Adrenal gland (tissue), 5 donors: ENCODE results near the gene LHFPL6.

Source experiments
- POLR2A ChIP-seq, 2 donors: fragments of 450-650 bp; IDR thresholded peaks; one replicate each; pipeline ENCODE4 v1.6.1; 2017; ENCODE audit warnings: antibody characterized with exemption in 2 of 2, mild to moderate bottlenecking in 2 of 2, moderate library complexity in 1 of 2
- TF ChIP-seq, protein P1 (sequence below), 6 experiments: fragments of 450-650 bp in 4 of 6; fragments of 200-600 bp in 2 of 6; sonication (generic) in 1 of 6; IDR thresholded peaks; 1 replicate in 5 of 6; 2 replicates in 1 of 6; pipeline versions ENCODE4 v1.5.1 to v1.8.0; 2016 to 2021; ENCODE audit warnings: antibody characterized with exemption in 6 of 6, mild to moderate bottlenecking in 2 of 6, moderate library complexity in 1 of 6
- donor health status: DM: no; HTN: no; CAD: no.

DNA sequence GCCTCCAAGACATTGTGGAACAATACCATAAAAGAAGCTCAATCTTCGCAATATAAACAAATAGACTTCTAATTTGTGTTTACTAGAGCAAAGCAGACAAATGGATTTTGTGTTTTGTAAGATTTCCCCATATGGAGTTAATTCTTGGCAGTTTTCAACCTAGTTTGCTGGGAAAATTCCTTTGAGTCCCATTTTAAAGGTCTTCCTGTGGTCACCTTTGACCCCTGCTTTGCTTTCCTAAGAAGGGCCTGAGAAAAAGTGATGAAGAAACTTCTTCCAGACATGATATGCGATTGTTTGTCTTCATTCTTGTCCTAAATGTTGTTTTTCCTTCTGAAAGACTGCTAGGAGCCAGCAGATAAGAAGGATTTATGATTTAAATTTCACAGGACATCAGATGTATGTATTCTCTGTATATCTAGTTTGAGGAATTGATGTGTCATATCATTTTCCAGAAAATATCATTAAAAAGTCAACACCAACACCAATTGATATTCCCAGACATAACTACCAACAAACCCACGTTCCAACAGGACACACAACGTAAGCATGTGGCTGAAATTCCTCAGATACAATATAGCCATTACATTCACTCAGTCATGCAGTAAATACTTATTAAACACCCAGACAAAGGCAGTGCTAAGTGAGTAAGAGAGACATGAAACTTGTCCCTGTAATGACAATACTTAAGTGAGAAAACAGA lies 276.4 kb downstream of the LHFPL6 start:
- TF ChIP-seq, protein P1, sequence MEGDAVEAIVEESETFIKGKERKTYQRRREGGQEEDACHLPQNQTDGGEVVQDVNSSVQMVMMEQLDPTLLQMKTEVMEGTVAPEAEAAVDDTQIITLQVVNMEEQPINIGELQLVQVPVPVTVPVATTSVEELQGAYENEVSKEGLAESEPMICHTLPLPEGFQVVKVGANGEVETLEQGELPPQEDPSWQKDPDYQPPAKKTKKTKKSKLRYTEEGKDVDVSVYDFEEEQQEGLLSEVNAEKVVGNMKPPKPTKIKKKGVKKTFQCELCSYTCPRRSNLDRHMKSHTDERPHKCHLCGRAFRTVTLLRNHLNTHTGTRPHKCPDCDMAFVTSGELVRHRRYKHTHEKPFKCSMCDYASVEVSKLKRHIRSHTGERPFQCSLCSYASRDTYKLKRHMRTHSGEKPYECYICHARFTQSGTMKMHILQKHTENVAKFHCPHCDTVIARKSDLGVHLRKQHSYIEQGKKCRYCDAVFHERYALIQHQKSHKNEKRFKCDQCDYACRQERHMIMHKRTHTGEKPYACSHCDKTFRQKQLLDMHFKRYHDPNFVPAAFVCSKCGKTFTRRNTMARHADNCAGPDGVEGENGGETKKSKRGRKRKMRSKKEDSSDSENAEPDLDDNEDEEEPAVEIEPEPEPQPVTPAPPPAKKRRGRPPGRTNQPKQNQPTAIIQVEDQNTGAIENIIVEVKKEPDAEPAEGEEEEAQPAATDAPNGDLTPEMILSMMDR (IDR thresholded peaks at IDR 0.05), result no peak
- no peak for TF ChIP-seq POLR2A (IDR thresholded peaks at IDR 0.05)
